H1 (cell line): Measurements from ENCODE around the gene TSHB.

Experiments
- JUND ChIP-seq: IDR thresholded peaks from 2 replicates; pipeline ENCODE4 v1.6.1; 2011; ENCODE audit warnings: mild to moderate bottlenecking, improper control_type of control experiment, low read length
- RNF2 ChIP-seq: fragments of 200-900, 300-1000 bp; sonication (generic); IDR thresholded peaks from 2 replicates; pipeline ENCODE4 v1.7.1; 2016; ENCODE audit warnings: borderline replicate concordance, low read depth, mild to moderate bottlenecking, antibody characterized with exemption, low read length; ENCODE audit not compliant: poor library complexity, severe bottlenecking; ENCODE audit errors: missing control alignments
- TF ChIP-seq, protein P1 (sequence below): IDR thresholded peaks from 2 replicates; pipeline ENCODE4 v1.6.1; 2012; ENCODE audit warnings: inconsistent platforms
- TF ChIP-seq, protein P2 (sequence below), 3 experiments: IDR thresholded peaks; 1 replicate in 2 of 3; 2 replicates in 1 of 3; pipeline versions ENCODE4 v1.5.1 to v1.6.1; 2011; ENCODE audit warnings: low read length in 3 of 3, mild to moderate bottlenecking in 3 of 3, inconsistent platforms in 2 of 3, low read depth in 1 of 3, moderate library complexity in 1 of 3; ENCODE audit not compliant: insufficient read depth in 1 of 3; ENCODE audit errors: control extremely low read depth in 1 of 3

DNA sequence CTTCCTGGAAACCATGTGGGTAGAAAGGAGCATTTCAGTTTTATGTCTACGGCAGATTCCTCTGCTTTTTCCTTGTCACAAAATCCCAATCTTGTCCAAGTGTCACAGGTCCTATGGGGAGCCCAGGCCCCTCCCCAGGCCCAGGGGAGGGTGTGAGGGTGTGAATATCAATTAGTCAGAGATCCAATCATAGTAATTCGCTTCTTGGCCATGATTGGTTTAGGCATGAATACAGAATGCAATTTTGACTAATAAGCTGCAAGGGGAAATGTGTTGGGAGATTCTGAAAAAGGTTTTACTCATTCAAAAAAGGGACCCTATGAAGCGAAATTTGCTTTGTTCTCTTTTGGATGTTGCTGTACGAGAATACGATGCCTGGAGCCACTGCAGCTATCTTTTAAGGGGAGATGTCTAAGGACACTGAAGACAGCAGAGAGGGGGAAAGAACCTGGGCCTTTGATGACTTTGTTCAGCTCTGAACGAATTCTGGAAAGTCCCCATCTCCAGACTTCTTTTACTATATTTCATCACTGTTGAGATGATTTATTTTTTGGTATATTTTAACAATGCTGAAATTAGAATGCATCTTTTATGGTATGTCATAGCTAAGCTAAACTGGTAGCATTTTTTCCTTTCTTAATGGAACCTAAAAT lies 41.5 kb downstream of the TSHB start:
- TF ChIP-seq, protein P1, sequence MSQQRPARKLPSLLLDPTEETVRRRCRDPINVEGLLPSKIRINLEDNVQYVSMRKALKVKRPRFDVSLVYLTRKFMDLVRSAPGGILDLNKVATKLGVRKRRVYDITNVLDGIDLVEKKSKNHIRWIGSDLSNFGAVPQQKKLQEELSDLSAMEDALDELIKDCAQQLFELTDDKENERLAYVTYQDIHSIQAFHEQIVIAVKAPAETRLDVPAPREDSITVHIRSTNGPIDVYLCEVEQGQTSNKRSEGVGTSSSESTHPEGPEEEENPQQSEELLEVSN, result no peak
- TF ChIP-seq, protein P2, sequence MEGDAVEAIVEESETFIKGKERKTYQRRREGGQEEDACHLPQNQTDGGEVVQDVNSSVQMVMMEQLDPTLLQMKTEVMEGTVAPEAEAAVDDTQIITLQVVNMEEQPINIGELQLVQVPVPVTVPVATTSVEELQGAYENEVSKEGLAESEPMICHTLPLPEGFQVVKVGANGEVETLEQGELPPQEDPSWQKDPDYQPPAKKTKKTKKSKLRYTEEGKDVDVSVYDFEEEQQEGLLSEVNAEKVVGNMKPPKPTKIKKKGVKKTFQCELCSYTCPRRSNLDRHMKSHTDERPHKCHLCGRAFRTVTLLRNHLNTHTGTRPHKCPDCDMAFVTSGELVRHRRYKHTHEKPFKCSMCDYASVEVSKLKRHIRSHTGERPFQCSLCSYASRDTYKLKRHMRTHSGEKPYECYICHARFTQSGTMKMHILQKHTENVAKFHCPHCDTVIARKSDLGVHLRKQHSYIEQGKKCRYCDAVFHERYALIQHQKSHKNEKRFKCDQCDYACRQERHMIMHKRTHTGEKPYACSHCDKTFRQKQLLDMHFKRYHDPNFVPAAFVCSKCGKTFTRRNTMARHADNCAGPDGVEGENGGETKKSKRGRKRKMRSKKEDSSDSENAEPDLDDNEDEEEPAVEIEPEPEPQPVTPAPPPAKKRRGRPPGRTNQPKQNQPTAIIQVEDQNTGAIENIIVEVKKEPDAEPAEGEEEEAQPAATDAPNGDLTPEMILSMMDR (IDR thresholded peaks at IDR 0.05; ENCODE audit: control extremely low read depth in 1 of 3, insufficient read depth in 1 of 3, low read depth in 1 of 3, low read length in 3 of 3), result no peak
- no peak for TF ChIP-seq RNF2
- TF ChIP-seq JUND, result no peak
